ENCODE data around the gene ARHGEF7.

The ARHGEF7 gene

GRCh38 chr13:111202156-111202621 lies 87.1 kb downstream of the ARHGEF7 start:
- DNase-seq, result no peak

DNA sequence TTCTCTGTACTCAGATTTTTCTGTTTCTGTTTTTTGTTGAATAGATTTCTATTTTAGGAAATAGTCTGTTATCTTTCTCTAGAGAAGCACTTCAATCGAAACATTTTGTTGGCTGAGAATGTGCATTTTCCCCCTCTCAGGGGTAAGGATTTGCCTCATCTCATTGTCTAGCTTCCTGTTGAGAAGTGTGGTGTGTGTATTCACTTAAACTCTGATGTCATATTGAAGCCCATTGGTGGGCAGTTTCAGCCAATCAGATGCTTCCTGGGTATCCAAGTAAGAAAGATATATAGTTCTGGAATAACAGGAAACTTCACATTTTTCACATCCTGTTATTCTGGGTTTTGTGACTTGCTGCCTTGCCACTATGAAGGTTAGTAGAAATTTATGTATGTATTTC lies 87.6 kb downstream of the ARHGEF7 start:
- peak; percentile 42 for DNase-seq

- DNase-seq, result no peak
Observed at GRCh38 chr13:111203736-111204389, 88.8 kb downstream of the ARHGEF7 start.

DNA sequence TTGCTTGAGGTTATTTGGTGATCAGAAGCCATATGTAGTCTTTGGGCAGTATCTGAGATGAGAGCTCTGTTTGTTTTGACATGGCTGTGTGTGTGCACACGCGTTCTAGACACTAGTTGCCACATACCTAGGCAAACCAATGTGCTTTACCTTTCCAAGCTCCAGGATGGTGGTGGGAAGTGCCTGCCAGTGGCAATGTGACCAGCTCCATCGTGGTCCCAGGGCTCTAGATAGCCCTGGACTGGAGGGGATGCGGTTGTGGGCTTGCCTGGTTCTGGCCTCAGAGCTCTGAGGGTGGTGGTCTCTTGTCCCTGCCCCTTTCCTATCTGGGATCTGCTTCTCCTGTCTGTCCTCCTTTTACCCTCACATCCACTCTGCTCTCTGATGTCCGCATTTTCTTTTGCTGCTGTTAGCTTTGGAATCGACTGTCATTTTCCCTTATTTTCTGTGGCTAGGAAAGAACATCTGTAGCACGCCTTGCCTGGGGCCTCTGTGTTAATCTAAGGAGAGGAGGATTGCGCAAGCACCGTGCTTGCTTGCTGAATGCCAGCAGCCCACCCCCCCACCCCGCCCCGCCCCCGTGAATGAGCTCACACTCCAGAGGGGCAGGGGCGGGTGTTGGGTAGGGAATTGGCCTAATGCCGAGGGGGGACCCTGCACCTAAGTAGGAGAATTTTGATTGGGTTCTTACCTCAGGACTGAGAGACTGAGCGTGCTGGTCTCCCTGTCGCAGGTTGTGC lies 89.5 kb downstream of the ARHGEF7 start:
- DNase-seq, result no peak

DNA sequence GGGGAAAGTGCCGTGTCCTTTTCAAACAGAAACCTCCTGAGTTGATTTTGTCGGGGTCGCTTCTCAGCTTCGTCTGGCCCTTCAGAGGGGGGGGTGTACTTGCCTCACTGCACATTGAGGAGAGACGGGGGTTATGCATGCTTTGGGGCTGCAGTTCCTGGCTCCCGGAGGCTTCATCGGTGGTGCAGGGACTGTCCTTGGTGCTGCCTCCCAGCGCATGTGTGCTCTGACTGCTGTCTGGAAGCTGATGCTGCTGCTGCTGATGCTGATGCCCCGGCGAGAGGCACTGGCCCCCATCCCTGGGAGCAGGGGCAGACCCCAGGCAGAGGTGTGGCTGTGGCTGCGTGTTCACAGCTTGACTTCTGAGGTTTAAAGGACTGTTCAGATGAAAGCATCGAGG lies 91.0 kb downstream of the ARHGEF7 start:
- DNase-seq, result no peak

DNA sequence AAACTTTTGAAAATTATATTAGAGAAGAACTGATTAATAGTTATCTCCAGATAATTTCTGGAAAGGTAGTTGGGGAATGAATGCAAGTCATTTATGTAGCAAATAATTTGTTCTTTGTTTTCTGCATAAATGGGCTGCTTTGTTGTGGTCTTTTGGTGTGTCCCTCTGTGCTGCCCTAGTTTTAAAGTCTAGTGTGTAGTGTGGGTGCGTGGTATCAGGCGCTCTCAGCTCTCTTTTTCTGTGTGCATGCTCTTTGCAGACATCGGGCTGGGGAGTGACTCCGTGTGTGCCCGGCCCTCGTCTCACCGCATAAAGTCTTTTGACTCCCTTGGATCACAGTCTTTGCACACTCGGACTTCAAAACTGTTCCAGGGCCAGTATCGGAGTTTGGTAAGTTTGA lies 94.5 kb downstream of the ARHGEF7 start:
- no peak for DNase-seq

DNA sequence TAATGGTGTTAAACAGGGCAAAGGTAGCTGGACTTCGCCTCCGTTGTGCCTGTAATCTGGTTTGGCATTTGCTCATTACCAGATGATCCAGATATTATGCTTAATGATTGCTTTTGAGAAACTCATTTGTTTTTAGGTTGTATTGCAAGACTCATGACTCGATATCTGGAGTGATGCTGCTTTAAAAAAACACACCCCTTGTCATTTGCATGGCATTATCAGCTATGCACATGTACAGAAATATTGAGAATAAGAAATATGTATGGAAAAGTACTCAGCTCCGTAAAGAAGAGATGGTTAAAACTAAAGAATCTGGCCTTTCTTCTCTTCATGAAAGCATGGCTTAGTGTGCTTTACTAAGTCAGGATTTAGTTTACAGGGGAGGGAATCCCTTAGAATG lies 95.0 kb downstream of the ARHGEF7 start:
- no peak for DNase-seq

DNA sequence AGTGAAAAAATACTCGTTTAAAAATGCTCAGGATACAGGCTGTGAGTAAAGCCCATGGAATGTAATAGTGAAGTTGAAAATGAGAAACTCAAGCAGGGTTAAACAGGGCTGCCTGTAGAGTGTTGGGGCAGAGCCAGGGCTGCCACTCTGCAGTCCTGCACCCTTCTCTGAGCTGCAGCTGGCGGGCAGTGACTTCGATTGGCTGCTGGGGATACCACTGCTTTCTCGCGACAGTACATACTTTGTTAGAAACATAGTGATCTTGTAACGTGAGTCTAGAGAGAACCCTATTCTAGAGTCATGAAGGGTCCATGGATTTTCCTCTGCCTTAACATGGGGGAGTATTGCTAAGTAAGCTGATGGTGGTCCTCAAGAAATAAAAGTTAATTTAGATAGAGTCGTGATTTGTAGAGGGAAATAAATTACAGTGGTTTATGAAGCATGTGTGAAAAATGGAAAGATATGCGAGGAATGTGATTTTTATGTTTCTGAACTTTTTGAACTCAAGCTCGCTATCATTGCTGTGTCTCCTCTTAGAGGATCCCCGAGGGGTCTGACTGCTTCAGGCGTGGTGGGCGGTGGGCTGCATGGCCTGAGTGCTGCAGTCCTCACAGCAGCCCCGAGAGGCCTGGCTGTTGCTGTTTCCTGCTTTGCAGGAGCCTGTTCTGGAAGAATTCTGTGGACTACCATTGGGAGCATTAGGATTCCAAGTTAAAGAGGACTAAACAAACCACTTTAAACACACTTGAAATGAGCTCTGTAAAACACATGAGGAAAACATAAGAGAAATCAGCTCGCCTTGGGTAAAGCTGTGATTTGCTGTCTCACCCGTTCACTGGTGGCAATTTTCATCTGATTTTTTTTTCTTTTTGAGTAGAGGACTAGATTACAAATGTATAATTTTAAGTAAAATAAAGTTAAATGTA lies 95.7 kb downstream of the ARHGEF7 start:
- no peak for DNase-seq

DNA sequence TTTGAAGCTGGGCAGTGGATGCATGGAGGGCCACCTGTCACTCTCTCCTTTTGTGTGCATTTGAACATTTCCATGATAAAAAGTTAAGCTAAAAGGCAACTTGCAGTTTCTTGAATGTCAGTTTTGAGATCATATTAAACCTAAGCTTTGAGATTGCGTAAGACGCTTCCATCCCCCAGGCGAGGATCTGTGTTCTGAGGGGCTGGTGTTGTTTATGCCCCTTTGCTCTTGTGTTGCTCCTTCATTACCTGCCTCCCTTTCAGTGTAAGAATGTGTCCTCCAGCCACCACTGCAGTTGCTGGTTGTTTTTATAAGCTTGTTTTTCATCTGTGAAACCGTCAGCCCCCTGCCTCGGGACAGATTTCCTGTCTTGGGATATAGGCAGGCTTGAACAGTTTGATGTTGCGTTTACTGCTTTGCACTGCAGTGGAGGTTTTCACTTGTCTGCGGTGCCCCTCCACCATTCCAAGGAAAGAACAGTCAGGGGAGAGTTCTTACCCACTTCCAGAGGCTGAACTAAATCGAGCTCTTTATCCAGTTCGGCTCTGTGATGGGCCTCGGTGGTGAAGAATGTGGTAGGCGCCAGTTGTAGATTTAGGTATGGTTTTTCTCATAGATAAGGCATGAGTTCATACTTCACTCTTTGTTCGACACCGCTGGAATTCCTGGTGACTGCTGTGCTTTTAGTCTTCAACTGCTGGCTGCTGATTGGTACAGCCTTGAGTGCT lies 96.8 kb downstream of the ARHGEF7 start:
- no peak for DNase-seq

DNA sequence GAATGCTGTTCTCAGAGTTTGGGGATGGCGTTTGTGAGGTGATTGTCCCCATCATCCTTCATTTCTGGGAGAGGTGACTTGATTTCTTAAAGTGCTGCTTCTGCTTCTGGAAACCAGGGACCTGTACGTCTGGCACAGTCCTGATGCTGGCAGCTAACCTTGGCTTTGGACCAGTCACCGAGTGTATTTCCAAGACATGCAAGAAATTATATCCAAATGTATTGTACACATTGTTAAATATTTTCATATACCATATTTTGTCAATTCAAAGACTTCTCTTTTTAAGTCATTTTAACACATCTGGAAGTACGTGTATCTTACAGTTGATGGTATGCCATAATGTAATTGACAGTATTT lies 97.4 kb downstream of the ARHGEF7 start:
- no peak for DNase-seq

DNA sequence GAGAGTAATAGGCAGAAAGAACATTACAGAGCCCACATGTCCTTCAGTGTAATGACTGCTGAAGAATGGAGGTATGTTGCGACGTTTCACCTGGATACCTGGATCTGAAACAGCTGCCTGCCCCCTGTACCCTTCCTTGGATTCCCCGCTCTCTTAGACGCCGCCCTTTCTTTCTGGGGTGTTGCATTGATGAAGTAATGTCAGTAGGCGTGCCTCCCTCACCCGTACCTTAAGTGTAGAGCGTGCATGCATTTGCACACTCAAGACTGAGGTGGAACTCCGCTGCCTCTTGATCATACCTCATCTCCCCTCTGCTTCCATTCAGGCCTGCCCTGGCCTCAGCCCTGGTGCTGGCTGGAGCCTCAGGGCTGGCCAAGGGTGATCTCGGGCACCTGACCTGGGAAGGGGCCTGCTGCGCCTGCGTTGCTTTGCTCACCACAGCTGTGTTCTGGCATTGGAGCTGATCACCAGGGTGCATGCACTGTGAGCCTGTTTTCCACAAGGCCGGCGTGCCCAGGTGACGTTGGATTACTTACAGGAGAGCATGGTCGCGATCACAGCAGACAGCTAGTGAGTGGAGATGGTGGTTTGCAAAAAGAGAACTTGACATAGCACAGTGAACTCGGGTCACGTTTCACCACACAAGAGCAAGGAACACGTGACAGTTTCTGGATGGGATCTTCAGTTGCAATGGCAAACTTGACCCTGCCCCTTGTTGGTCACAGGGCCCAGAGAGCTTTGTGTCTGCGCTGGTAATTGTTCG lies 99.0 kb downstream of the ARHGEF7 start:
- no peak for DNase-seq

DNA sequence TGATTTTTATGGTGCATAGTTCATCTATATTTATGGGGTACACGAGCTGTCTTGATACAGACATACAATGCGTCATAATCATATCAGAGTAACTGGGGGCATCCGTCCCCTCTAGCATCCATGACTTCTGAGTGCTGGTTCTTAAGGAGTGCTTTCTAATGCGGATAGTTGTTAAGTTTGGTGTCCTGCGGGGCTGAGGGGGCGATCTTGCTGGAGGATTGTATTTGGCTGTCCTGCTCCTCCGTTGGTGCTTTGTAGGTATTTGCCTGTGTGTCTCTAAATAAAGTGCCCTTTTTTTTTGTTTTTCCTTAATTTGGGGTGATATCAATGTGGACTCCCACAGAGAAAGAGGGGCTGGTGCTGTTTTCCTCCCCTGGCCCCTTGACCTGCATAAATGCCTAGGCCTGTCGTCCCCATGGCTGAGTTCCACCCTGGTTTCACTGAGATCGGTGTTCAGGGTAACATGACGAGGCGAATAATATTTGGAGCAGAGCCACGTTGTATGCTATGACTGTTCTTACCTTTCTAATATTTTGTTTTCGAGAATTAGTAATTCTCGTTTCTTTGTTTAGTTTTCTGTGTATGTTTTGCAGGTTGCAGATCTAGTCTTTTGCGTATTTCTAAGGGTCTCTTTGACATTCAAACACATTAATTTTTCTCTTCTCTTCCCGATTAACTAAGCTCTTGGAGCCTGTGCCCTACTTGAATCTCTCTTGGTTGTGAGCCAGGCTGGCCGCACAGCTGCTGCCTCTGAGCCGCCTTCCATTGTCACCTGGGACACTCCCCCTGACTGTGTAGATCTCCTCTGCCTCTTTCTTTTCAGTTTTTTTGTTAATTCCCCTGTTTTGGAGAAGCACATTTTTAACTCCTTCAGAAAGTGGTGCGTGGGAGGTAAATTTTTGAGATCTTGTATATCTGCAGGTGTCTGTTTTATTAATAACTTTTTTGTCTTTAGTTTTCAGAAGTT lies 100.3 kb downstream of the ARHGEF7 start:
- DNase-seq, result no peak

GRCh38 chr13:111216166-111216960 lies 101.3 kb downstream of the ARHGEF7 start:
- peak; percentile 18 for DNase-seq

- no peak for DNase-seq
Observed at GRCh38 chr13:111217641-111218040, 102.5 kb downstream of the ARHGEF7 start.

GRCh38 chr13:111219280-111219679 lies 104.2 kb downstream of the ARHGEF7 start:
- no peak for DNase-seq

DNA sequence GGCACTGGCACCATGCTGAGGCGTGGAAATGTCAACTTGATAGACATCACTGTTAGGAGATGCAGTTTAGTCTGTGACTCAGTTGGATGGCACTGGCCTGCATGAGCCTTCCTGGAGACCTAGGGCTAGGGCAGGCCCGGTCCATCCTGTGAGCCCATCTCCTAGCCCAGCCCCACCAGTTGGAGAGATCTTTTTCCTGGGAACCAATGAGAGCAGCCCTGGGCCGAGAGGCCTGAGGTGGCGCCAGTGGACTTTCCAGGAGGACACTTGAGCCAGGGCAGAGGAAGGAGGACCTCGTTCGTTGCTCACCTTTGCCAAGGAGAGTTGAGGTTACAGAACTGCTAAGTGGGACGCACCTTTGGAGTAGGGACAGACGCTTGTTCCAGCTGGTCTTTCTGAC lies 104.8 kb downstream of the ARHGEF7 start:
- DNase-seq, result no peak

GRCh38 chr13:111225166-111225565 lies 110.1 kb downstream of the ARHGEF7 start:
- DNase-seq, result no peak

DNA sequence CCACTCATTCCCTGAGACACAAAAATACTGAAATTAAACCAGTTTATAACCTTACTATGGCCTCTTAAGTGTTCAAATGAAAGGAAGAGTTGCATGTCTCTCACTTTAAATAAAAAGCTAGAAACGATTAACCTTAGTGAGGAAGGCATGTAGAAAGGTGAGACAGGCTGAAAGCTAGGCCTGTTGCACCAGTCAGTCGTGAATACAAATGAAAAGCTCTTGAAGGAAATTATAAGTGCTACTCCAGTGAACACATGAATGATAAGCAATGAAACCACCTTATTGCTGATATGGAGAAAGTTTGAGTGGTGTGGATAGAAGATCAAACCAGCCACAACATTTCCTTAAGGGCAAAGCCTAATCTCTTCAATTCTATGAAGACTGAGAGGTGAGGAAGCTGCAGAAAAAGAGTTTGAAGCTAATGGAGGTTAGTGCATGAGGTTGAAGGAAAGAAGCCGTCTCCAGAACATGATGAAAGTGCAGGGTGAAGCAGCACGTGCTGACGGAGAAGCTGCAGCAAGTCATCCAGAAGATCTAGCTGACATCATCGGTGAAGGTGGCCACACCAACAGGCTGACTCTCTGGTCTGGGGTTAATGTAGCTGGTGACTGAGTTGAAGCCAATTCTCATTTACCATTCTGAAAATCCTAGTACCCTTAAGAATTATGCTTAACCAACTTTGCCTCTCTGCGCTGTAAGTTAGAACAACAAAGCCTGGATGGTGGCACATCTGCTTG lies 110.9 kb downstream of the ARHGEF7 start:
- no peak for DNase-seq

DNA sequence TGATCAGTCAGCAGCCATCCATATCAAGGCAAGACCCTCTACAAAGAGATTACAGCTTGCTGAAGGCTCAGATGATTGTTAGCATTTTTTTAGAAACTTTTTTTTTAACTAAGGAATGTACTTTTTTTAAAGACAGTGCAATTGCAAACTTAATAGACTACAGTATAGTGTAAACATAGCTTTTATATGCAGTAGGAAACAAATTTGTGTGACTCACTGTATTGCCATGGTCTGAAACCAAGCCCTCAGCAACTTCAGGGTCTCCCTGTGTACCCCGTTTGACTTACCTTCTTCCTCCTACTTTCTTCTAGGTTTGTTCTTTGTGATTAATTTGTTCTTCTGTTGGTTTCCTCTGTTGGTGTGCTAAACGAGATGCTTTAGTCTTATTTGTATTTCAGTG lies 112.3 kb downstream of the ARHGEF7 start:
- no peak for DNase-seq

Measured in central memory CD4-positive, alpha-beta T cell (primary cell).